Activated CD8-positive, alpha-beta T cell treated with anti-CD3 and anti-CD28 coated beads, Interleukin-2, amount 10 ng/mL, durations not matched to agents 7 days and 5 days (primary cell): ENCODE results near the gene CMPK1. TPM values are rescaled to one million over a fixed set of nuclear protein-coding genes. Genes with fewer than 3 reads are reported as not detected.

Source experiments
- ATAC-seq: fragments of 150-1000 bp; cut with Tn5 transposase; one replicate; pipeline ENCODE4 v1.10.0; 2021; ENCODE audit warnings: moderate library complexity
- CTCF ChIA-PET: fragments of 350-600 bp; sonication (Branson Sonifier 250); formaldehyde crosslinking; loops from one replicate; lab custom pipeline; 2021; ENCODE audit warnings: antibody characterized with exemption; lab: Charles Lee
- POLR2A ChIA-PET: fragments of 350-600 bp; sonication (Branson Sonifier 250); formaldehyde crosslinking; loops from one replicate; lab custom pipeline; 2021; ENCODE audit warnings: antibody characterized with exemption; lab: Charles Lee
- DNase-seq: peaks from one replicate; pipeline ENCODE4 v3.0.0-alpha.2; 2020
- H3K27ac Mint-ChIP-seq: one replicate; pipeline ENCODE4 v1.8.0; 2021; ENCODE audit warnings: mild to moderate bottlenecking, mixed read lengths
- H3K27me3 Mint-ChIP-seq: one replicate; pipeline ENCODE4 v1.8.0; 2021; ENCODE audit warnings: low read depth, mixed read lengths
- H3K36me3 Mint-ChIP-seq: one replicate; pipeline ENCODE4 v1.8.0; 2021; ENCODE audit warnings: low read depth, mixed read lengths
- H3K4me1 Mint-ChIP-seq: one replicate; pipeline ENCODE4 v1.8.0; 2021; ENCODE audit warnings: low read depth, mixed read lengths
- H3K4me3 Mint-ChIP-seq: one replicate; pipeline ENCODE4 v1.8.0; 2021; ENCODE audit warnings: mild to moderate bottlenecking, mixed read lengths
- H3K9me3 Mint-ChIP-seq: one replicate; pipeline ENCODE4 v1.8.0; 2022; ENCODE audit warnings: mixed read lengths; ENCODE audit not compliant: insufficient read depth
- total RNA-seq, 2 experiments: library from RNA; stranded (reverse); gene quantifications; one replicate each; pipeline ENCODE4 v1.2.3, GENCODE V29; 2021

The CMPK1 gene
- total RNA-seq, 2 experiments from 2014 or later: 95.3 to 98.8 TPM

DNA sequence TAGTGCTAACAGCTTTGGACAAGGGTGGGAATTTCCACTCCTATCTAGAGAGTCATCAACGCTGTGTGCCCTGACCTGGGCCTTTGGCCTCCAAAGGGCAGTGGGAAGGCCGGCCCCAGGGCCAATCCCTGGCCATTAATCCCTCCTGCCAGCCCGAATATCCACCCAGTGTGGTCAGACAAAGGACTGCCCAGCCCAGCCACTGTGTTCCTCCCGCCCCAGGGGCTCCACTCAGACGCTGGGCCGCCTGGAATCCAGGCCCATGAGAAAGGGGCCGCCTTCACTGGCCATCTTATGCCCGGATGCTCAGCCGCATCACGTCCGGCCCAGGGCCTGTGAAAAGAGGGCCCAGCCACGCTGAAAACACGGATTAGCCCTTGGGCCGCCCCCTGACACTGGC lies 78.8 kb downstream of the CMPK1 start:
- ChIA-PET CTCF (no interaction called here), POLR2A (no interaction called here)
- Mint-ChIP-seq H3K36me3 (no peaks in the 10 kb centered on the region), H3K27ac (no peak overlapping the region), H3K4me1 (peaks cover 5% of the 10 kb centered on the region), H3K4me3 (no peak overlapping the region), H3K9me3 (no peaks in the 10 kb centered on the region), H3K27me3 (peaks cover 44% of the 10 kb centered on the region)
- ATAC-seq (no peak), DNase-seq (no peak)

DNA sequence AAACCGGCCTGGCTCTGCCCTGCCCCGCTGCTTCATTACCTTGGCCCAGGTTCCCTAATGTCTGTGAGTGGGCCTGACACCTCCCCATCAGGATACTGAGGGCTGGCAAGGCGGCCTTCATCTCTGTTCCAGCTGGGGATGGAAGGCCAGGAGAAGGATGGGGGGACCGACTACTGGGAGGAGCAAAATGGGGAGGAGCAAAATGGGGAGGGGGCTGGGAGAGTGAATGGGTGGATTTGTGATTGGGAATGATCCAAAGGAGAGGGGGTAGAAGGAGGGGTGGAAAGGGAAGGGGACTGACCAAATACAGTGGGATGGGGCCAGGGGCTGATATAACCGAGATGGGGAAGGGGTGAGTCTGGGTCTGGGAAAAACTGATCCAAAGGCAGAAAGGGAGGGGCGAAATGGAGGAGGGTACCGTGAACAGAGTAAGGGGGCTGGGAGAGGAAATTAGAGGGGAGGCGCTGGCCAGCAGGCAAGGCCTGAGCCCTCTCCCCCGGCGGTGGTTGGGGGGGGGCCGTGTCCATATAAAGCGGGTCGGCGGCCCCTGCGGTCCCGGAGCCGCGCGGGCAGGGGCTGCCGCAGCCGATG lies 82.2 kb downstream of the CMPK1 start, which contains the start of gene FOXE3:
FOXE3 (plus strand) TSS at position 558 of the 591 bp plus-strand sequence; CDS start at position 589, 31 bp downstream.
- no peaks in the 10 kb centered on the region for H3K9me3 Mint-ChIP-seq
- DNase-seq: no peak
- H3K27ac Mint-ChIP-seq: no peak within 1 kb of the TSS
- peaks cover 7% of the 10 kb centered on the region for H3K4me1 Mint-ChIP-seq
- ATAC-seq: no peak
- H3K27me3 Mint-ChIP-seq: peaks cover 54% of the 10 kb centered on the region
- H3K36me3 Mint-ChIP-seq: no peaks in the 10 kb centered on the region
- POLR2A ChIA-PET: no interaction called here
- CTCF ChIA-PET: interaction anchor here (1.0 to 2.5 kb wide), 3 partner anchors 16 to 22 kb away, joined by 3 to 10 read pairs (median 3); partner anchors contain the start of gene FOXD2
- peak within 1 kb of the TSS; percentile 39 for H3K4me3 Mint-ChIP-seq

DNA sequence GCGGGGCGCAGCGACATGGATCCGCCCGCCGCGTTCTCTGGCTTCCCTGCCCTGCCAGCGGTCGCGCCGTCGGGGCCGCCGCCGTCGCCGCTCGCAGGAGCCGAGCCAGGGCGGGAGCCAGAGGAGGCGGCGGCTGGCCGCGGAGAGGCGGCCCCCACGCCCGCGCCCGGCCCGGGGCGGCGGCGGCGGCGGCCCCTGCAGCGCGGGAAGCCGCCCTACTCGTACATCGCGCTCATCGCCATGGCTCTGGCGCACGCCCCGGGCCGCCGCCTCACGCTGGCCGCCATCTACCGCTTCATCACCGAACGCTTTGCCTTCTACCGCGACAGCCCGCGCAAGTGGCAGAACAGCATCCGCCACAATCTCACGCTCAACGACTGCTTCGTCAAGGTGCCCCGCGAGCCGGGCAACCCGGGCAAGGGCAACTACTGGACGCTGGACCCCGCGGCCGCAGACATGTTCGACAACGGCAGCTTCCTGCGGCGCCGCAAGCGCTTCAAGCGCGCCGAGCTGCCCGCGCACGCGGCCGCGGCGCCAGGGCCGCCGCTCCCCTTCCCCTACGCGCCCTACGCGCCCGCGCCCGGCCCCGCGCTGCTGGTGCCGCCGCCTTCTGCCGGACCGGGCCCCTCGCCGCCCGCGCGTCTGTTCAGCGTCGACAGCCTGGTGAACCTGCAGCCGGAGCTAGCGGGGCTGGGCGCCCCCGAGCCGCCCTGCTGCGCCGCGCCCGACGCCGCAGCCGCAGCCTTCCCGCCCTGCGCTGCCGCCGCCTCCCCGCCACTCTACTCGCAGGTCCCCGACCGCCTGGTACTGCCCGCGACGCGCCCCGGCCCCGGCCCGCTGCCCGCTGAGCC lies 83.0 kb downstream of the CMPK1 start:
- H3K36me3 Mint-ChIP-seq: no peaks in the 10 kb centered on the region
- no peak for DNase-seq
- POLR2A ChIA-PET: no interaction called here
- H3K4me1 Mint-ChIP-seq: peaks cover 7% of the 10 kb centered on the region
- no peaks in the 10 kb centered on the region for H3K9me3 Mint-ChIP-seq
- peaks cover 51% of the 10 kb centered on the region for H3K27me3 Mint-ChIP-seq
- peak; percentile 57 for ATAC-seq
- CTCF ChIA-PET: interaction anchor here (1.0 to 2.5 kb wide), 2 partner anchors 15 to 21 kb away, joined by 3 to 10 read pairs; partner anchors contain the start of gene FOXD2
- no peak overlapping the region for H3K27ac Mint-ChIP-seq
- H3K4me3 Mint-ChIP-seq: peak overlapping the region; percentile 39

DNA sequence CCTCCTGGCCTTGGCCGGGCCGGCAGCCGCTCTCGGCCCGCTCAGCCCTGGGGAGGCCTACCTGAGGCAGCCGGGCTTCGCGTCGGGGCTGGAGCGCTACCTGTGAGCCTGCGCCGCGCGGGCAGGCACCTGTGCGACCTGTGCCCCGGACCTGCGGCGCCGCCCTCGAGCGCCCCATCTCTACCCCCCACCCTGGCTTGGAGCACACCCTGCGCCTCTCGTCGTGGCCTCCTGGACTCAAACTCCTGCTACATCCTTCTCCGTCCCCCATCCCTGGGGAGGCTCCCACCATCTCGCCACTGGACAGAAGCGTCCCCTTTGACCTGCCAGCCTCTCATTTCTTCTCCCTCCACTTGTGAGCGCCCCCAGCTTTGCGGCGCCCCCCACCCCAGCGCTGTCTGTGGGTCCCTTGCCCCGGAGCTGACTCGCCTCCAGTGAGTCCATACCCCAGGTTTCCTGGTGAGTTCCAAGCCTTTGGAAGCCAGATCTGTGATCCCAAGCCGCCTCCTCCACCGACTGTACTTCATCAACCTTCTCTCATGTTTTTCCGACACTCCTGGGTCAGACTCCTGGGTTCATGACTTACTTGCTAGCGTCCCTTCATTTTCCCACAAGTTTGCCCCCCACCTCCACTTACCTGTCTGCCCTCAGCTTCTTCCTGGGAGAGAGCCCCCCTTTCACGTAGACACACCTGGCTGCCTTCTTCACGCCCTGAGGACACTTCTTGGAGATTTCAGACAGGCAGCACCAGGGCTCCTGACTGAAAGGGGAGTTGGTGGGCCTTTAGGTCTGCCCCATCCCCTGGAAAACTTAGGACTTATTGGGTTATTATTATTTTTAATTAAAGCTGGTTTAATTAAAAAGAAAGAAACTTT lies 83.8 kb downstream of the CMPK1 start:
- Mint-ChIP-seq H3K4me3 (no peak overlapping the region), H3K27ac (no peak overlapping the region), H3K27me3 (peaks cover 51% of the 10 kb centered on the region), H3K9me3 (no peaks in the 10 kb centered on the region), H3K36me3 (no peaks in the 10 kb centered on the region), H3K4me1 (peaks cover 7% of the 10 kb centered on the region)
- DNase-seq (no peak), ATAC-seq (peak; percentile 40)
- ChIA-PET CTCF (interaction anchor here (1.0 to 2.5 kb wide), 5 partner anchors 14 to 308 kb away, joined by 3 to 10 read pairs (median 4); partner anchors contain the start of gene FOXD2), POLR2A (no interaction called here)

DNA sequence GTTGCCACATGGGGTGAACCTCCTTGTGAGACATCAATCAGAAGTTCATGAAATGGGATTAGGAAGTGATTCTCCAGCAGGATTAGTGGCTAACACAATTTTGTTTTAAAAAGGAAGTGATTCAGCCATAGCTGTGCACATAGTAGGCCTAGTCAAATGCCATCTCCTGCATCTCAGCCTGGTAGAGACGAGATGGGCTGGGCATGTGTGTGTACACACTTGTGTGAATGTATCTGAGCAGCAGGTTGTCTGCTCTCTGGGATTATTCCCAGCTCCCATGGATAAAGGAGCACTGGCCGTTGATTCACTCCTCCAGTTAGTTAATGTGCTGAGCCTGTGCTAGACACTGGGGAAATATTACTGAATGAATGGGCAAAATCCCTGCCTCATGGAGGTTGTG lies 84.5 kb downstream of the CMPK1 start:
- H3K27me3 Mint-ChIP-seq: peaks cover 51% of the 10 kb centered on the region
- no peaks in the 10 kb centered on the region for H3K36me3 Mint-ChIP-seq
- ATAC-seq: no peak
- peaks cover 7% of the 10 kb centered on the region for H3K4me1 Mint-ChIP-seq
- H3K4me3 Mint-ChIP-seq: no peak overlapping the region
- no peak overlapping the region for H3K27ac Mint-ChIP-seq
- no peak for DNase-seq
- no peaks in the 10 kb centered on the region for H3K9me3 Mint-ChIP-seq
- CTCF ChIA-PET: interaction anchor here (1.1 to 2.5 kb wide), 4 partner anchors 14 to 308 kb away, joined by 4 to 10 read pairs (median 4); partner anchors contain the start of gene FOXD2
- POLR2A ChIA-PET: no interaction called here

GRCh38 chr1:47418681-47419325 lies 85.2 kb downstream of the CMPK1 start:
- Mint-ChIP-seq H3K4me3 (no peak overlapping the region), H3K36me3 (no peaks in the 10 kb centered on the region), H3K9me3 (no peaks in the 10 kb centered on the region), H3K27ac (no peak overlapping the region), H3K27me3 (peaks cover 49% of the 10 kb centered on the region), H3K4me1 (peaks cover 7% of the 10 kb centered on the region)
- CTCF ChIA-PET: interaction anchor here (1.3 to 2.5 kb wide), 4 partner anchors 13 to 292 kb away, joined by 3 to 10 read pairs (median 4); partner anchors contain the start of gene FOXD2
- DNase-seq (no peak), ATAC-seq (no peak)
- POLR2A ChIA-PET: no interaction called here

- ATAC-seq: no peak
- DNase-seq: no peak
- H3K27me3 Mint-ChIP-seq: peaks cover 40% of the 10 kb centered on the region
- POLR2A ChIA-PET: no interaction called here
- H3K4me1 Mint-ChIP-seq: peaks cover 7% of the 10 kb centered on the region
- H3K27ac Mint-ChIP-seq: no peak overlapping the region
- H3K9me3 Mint-ChIP-seq: no peaks in the 10 kb centered on the region
- H3K36me3 Mint-ChIP-seq: no peaks in the 10 kb centered on the region
- CTCF ChIA-PET: interaction anchor here (1.4 to 1.8 kb wide), 3 partner anchors 16 to 305 kb away, joined by 3 to 5 read pairs (median 4); partner anchors contain the start of gene FOXD2
- no peak overlapping the region for H3K4me3 Mint-ChIP-seq
These were observed 87.0 kb downstream of the CMPK1 start for GRCh38 chr1:47420547-47420946.

DNA sequence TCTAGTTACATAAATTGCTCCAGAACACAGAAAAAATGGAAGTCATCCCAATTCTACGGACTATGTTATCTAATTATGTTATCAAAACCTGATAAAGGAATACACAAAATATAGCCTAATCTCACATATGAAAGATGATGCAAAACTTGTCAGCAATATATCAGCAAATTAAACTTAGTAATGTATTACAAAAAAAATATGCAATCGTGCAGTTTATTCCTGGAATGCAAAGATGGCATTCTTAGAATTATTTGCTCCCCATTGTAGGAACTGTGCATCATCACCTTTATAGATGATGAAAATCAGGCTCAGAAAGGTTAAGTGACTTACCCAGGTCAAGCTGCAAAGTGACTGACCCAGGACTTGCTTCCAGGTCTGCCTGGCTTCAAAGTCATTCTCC lies 90.3 kb downstream of the CMPK1 start:
- CTCF ChIA-PET: interaction anchor here (0.8 to 1.3 kb wide), 4 partner anchors 13 to 330 kb away, joined by 3 to 11 read pairs (median 4); partner anchors contain the start of gene FOXD2
- H3K4me1 Mint-ChIP-seq: no peaks in the 10 kb centered on the region

DNA sequence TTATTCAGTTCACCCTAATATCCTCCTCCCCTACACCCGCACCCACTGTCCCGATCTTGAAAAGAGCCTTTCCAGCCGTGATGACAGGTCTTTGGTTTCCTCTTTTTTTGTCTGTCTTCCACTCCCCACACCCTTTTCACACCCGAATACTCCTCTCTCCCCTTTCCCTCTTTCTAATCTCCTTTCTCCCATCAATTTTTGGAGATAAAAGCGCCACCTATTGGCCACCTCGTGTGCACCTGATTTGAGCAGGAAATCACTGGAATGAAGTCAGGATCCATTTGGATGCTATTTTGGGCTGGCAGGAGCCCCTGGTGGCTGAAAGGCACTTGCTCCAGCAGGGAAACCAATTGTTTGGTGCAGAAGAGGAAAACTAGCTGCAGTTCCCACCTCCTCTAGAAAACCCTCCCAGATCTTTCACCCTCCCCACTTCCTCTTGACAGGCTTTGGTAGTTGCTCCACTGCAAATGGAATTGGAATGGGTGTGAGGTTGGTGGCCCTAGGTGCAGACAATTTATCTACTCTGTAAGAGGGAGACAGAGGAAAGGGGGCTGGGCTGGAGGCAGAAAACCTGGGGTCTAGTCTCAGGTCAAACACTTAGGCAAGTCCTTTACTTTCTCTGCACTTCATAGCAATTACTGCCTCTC lies 90.9 kb downstream of the CMPK1 start:
- H3K4me3 Mint-ChIP-seq: no peak overlapping the region
- ChIA-PET CTCF (interaction anchor here (1.1 to 1.3 kb wide), 4 partner anchors 12 to 302 kb away, joined by 3 to 11 read pairs (median 4); partner anchors contain the start of gene FOXD2), POLR2A (no interaction called here)
- H3K27ac Mint-ChIP-seq: no peak overlapping the region
- no peaks in the 10 kb centered on the region for H3K36me3 Mint-ChIP-seq
- H3K9me3 Mint-ChIP-seq: no peaks in the 10 kb centered on the region
- ATAC-seq (no peak), DNase-seq (no peak)
- peaks cover 11% of the 10 kb centered on the region for H3K27me3 Mint-ChIP-seq
- H3K4me1 Mint-ChIP-seq: no peaks in the 10 kb centered on the region

More for the DNA sequence above, 90.3 kb downstream of the CMPK1 start:
- Mint-ChIP-seq H3K9me3 (no peaks in the 10 kb centered on the region), H3K27me3 (peaks cover 16% of the 10 kb centered on the region), H3K36me3 (no peaks in the 10 kb centered on the region), H3K4me3 (no peak overlapping the region), H3K27ac (no peak overlapping the region)
- no peak for ATAC-seq
- DNase-seq: no peak
- POLR2A ChIA-PET: no interaction called here
